Raji (cell line): ENCODE results near the gene RNASEH2B.

Experiments
- POLR2A ChIP-seq: IDR thresholded peaks from 2 replicates; pipeline ENCODE4 v1.6.1; 2011; ENCODE audit warnings: low read depth, low read length, control low read depth; ENCODE audit not compliant: insufficient read depth

RNASEH2B gene

DNA sequence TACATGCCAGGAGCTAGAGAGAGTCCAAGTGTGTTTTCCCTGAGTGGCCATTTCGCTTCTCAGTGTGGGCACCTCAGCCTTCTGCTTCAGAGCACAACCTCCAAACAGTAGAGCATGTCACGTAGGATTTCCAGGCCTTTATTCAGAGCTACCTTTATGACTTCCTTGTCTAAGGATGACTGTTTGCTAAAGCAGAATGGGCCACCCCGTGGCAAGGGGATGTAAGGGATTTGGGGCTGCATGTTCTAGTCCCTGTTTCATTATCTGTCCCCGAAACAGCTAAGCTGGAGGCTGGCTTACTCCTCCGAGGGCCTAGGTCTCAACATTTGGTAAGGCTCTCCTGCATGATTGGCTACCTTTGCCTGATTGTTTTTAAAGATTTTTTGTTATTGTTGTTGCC lies 6.0 kb downstream of the RNASEH2B start:
- no peak for TF ChIP-seq POLR2A

DNA sequence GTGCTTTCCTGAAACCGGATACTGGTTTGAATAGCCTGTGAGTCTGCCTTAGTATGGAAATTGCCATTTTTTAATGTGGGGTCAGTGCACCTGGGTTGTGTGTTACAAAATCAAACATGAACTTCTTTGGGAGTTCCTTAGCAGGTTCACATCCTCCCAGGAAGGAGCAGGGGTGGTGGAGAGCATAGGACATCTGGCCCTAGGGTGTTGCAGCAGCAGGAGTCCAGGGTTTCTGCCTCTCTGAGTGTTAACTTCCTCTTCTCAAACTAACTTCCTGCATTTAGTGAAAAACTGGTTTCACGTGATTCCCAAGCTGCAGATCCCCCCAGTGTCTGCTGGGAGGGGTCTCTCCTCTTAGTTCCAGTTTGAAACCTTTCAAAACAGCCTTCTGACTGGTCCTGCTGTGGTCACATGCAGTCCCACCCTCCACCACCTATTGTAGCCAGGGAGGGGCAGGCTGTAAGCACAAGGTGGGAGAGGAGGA lies 7.2 kb downstream of the RNASEH2B start:
- peak; percentile 55; the same call in 1 of the 2 replicates for TF ChIP-seq POLR2A

DNA sequence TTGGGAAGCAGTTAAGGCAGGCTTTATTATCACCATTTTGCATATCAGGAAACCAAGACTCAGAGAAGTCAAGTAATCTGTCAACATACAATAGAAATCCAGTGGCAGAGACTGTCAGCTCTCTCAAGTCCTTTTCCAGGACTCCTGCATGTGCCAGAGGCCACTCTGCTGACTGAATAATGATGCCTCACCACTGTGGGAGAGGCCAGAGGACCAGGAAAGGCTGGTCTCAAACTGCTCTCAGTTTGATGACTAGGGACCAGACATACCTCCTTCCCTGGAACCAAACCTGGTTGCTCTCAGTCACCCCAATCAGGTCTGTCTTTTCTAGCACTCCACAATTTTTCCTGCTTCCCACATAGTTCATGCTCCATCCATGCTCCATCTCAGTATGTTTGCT lies 8.0 kb downstream of the RNASEH2B start:
- TF ChIP-seq POLR2A: no peak

DNA sequence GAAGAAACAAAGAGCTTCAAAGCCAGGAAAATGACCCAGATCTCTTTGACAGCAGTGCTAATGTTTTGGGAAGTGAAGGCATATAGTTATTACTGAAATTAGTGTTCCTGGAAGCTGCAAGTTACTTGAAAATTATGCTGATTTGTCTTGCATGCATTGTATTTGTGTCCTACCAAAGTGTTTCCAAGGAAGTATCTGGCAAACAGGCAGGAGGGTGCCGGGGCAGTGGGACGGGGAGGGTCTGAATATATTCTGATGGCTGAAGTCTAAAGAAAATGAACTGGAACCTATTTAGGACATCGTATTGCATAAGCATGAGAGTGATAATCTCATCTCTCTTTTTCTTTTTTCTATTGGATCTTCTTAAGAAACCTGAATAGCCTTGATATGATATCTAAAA lies 9.0 kb downstream of the RNASEH2B start:
- TF ChIP-seq POLR2A: no peak

GRCh38 chr13:50919277-50919676 lies 9.7 kb downstream of the RNASEH2B start:
- TF ChIP-seq POLR2A: no peak

DNA sequence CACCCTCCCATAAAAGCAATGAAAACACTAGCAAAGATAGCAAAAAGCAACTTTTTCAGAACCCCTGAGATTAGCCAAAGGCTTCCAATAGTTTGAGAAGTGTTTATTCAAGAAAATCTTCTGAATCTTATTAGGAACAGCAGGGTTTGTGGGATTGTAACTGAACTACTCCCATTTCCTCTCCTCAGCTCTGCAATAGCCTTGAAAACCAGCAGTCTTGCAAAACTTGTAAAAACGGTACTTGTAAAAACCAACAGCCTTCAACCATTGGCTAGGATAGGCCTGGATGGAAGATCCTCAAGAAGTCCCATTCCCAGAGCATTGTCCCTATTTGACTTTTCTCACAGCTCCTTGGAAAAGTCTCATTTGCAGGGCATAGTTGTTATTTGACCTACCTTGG lies 12.1 kb downstream of the RNASEH2B start:
- TF ChIP-seq POLR2A: no peak

DNA sequence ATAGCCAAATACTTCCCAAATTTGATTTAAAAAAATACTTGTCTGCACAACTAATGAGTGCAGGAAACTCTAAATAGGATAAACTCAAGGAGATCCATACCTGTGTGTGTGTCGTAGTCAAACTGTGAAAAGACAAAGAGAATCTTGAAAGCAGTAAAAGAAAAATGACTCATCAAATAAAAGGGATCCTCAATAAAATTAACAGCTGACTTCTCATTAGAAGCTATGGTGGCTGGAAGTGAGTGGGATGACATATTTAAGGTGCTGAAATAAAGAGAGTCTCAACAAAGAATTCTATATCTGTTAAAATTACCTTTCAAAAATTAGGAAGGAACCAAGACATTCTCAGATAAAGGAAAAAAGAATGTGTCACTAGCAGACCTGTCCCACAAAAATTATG lies 13.7 kb downstream of the RNASEH2B start:
- TF ChIP-seq POLR2A: no peak

DNA sequence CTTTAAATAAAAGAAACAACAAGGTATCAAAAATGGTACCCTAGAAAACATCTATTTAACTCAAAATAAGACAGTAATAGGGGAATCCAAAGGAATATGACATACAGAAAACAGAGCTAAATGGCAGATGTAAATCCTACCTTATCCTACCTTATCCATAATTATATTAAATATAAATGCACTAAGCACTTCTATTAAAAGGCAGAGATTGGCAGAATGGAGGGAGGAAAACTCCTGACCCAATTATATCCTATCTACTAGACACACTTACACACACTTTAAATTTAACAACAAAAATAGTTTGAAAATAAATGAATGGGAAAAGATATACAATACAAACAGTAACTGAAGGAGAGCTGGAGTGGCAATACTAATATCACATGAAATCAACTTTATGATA lies 14.4 kb downstream of the RNASEH2B start:
- TF ChIP-seq POLR2A: no peak

DNA sequence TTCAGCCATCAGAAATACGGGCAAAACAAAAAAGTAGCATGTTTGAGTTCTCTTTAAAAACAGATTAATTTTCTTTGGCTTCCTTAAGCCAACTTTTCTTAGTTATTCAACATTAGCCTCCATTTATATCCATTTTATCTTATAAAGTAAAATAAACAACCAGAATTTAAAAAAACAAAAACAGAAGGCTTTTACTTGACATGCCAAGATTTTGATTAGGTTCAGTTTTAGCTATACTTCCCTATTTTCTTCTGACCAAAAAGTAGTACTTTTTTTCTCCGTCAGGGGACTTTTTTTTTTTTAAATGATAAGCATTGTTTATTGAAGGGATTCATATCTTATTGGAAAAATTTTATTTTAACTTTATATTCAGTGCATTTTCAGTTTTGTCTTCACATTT lies 18.1 kb downstream of the RNASEH2B start:
- no peak for TF ChIP-seq POLR2A

- TF ChIP-seq POLR2A: no peak
These were observed 18.5 kb downstream of the RNASEH2B start for GRCh38 chr13:50928102-50928501.

- no peak for TF ChIP-seq POLR2A
These were observed 19.3 kb downstream of the RNASEH2B start for GRCh38 chr13:50928659-50929462.

- TF ChIP-seq POLR2A: no peak
These were observed 22.5 kb downstream of the RNASEH2B start for GRCh38 chr13:50932091-50932490.

- TF ChIP-seq POLR2A: no peak
These were observed 25.3 kb downstream of the RNASEH2B start for GRCh38 chr13:50934735-50935435.

DNA sequence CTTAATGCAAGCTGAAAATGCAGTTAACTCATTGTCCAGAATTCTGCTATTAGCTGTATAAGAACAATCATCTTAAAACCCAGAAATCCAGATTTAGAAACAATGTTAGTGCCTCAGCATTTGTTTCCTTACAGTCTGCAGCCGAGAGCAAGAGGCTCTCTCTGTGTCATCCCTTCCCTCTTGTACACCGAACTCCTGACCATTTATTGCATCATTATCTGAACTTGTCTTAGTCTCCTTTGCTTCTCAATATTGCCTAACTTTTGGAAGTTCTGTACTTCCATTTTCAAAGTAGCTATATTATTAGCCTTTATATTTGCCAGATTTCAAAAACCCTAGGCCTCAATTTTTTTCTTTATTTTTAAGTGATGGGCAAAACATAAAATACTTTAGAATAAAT lies 27.1 kb downstream of the RNASEH2B start:
- no peak for TF ChIP-seq POLR2A

DNA sequence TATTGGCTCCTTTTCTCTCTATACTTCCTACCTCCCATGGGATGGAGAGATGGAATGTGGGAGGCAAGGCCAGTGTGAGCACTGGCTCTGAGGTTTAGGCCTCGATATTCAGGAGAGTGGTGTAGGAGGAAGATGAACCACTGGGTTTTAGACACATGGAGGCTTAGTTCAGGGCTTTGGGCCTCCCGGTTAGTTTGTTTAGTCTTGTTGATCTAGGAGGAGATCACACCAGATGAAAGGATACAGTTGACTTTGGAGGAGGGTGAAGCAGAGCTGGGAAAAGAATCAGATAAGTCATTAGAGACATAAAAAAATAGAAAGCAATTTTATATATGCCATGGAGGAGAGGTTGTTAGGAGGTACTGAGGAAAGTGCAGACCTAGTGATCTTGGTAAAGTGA lies 30.9 kb downstream of the RNASEH2B start:
- TF ChIP-seq POLR2A: no peak

DNA sequence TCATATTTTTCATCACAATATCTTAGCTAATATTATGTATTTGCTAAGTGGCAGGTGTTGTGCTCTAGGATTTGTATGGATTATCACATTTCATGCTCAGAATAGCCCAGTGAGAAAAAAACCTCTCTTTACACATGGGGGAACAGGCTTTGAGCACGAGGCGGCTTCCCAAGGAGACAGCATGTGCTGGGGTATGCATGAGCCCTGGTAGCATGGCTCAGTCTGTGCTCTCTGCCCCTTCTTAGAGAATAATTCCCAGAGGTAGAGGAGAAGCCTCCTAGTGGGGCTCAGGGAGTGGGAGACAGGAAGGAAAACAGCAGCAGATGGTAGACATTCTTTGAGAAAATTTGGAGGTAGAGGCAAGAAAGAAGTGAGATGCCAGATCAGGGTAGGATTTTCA lies 31.6 kb downstream of the RNASEH2B start:
- no peak for TF ChIP-seq POLR2A
